ENCODE data around the gene EZR.

Gene EZR

GRCh38 chr6:158819213-158819976 lies at the start of gene EZR:
EZR (minus strand) TSS chr6:158819368; CDS start chr6:158818093, 1,275 bp downstream.
- DNase-seq = peak; percentile 23

- DNase-seq = no peak
Observed at GRCh38 chr6:158868122-158868480, 48.9 kb upstream of the EZR start.

- DNase-seq = no peak
Observed at GRCh38 chr6:158867381-158868121, 48.4 kb upstream of the EZR start.

- DNase-seq = no peak
Observed at GRCh38 chr6:158865769-158866168, 46.6 kb upstream of the EZR start.

- DNase-seq = no peak
Observed at GRCh38 chr6:158863646-158864045, 44.5 kb upstream of the EZR start.

- no peak for DNase-seq
Observed at GRCh38 chr6:158861686-158862381, 42.7 kb upstream of the EZR start.

- no peak for DNase-seq
Observed at GRCh38 chr6:158860279-158860865, 41.2 kb upstream of the EZR start.

- DNase-seq = no peak
Observed at GRCh38 chr6:158856261-158856660, 37.1 kb upstream of the EZR start.

GRCh38 chr6:158854214-158855101 lies 35.3 kb upstream of the EZR start:
- DNase-seq = no peak

GRCh38 chr6:158853880-158854213 lies 34.7 kb upstream of the EZR start:
- DNase-seq = no peak

- no peak for DNase-seq
Observed at GRCh38 chr6:158853072-158853879, 34.1 kb upstream of the EZR start.

GRCh38 chr6:158852312-158853071 lies 33.3 kb upstream of the EZR start:
- no peak for DNase-seq

GRCh38 chr6:158850807-158851115 lies 31.6 kb upstream of the EZR start:
- no peak for DNase-seq

- no peak for DNase-seq
Observed at GRCh38 chr6:158849899-158850806, 31.0 kb upstream of the EZR start.

GRCh38 chr6:158848490-158848895 lies 29.3 kb upstream of the EZR start:
- no peak for DNase-seq

- DNase-seq = no peak
Observed at GRCh38 chr6:158847786-158848185, 28.6 kb upstream of the EZR start.

GRCh38 chr6:158847012-158847529 lies 27.9 kb upstream of the EZR start:
- no peak for DNase-seq

- DNase-seq = no peak
Observed at GRCh38 chr6:158843751-158844683, 24.8 kb upstream of the EZR start.
